Heart left ventricle (tissue), 16 donors: ENCODE measurements around the gene NEB. TPM values are rescaled to one million over a fixed set of nuclear protein-coding genes. Genes with fewer than 3 reads are reported as not detected.
"Not testable (repeated sequence)": the region's sequence is repeated elsewhere in the genome, so short reads cannot be mapped to it uniquely, and the experiment has no call there.

Experiments
- ATAC-seq, 4 donors: fragments of 200-7000 bp; cut with Tn5 transposase; one replicate each; pipeline ENCODE4 v1.9.1; 2020 to 2022; ENCODE audit warnings: moderate library complexity in 4 of 4, mild to moderate bottlenecking in 3 of 4, moderate number of reproducible peaks in 1 of 4
- DNase-seq, 5 donors: peaks; one replicate each; pipeline ENCODE4 v3.0.0-alpha.2; 2020
- H3K27ac ChIP-seq, 12 donors: fragments of 200-600 bp; sonication (generic) in 4 of 12; one replicate each; pipeline versions ENCODE4 v1.5.0 to v1.8.0; 2016 to 2022; ENCODE audit warnings: mild to moderate bottlenecking in 2 of 12
- H3K27me3 ChIP-seq, 9 donors: fragments of 200-600 bp; sonication (generic) in 2 of 9; one replicate each; pipeline versions ENCODE4 v1.5.1 to v1.8.0; 2016 to 2022; ENCODE audit warnings: mild to moderate bottlenecking in 3 of 9
- H3K36me3 ChIP-seq, 9 donors: fragments of 200-600 bp; sonication (generic) in 2 of 9; one replicate each; pipeline versions ENCODE4 v1.5.0 to v1.8.0; 2018 to 2022; ENCODE audit warnings: mild to moderate bottlenecking in 2 of 9
- H3K4me1 ChIP-seq, 12 donors: fragments of 200-600 bp; sonication (generic) in 4 of 12; one replicate each; pipeline versions ENCODE4 v1.5.0 to v1.8.0; 2016 to 2022; ENCODE audit warnings: mild to moderate bottlenecking in 3 of 12
- H3K4me3 ChIP-seq, 12 donors: fragments of 200-600 bp; sonication (generic) in 4 of 12; one replicate each; pipeline versions ENCODE4 v1.5.0 to v1.8.0; 2017 to 2022; ENCODE audit warnings: mild to moderate bottlenecking in 9 of 12, moderate library complexity in 4 of 12
- H3K9me3 ChIP-seq, 12 donors: fragments of 200-600 bp; sonication (generic) in 4 of 12; one replicate each; pipeline versions ENCODE4 v1.5.0 to v1.8.0; 2016 to 2022; ENCODE audit warnings: mild to moderate bottlenecking in 1 of 12
- POLR2A ChIP-seq, 2 donors: fragments of 450-650 bp; IDR thresholded peaks; one replicate each; pipeline ENCODE4 v1.6.1; 2017; ENCODE audit warnings: antibody characterized with exemption in 2 of 2, mild to moderate bottlenecking in 2 of 2, moderate library complexity in 2 of 2
- WGBS, 4 donors: extraction: QIAGEN DNeasy Blood & Tissue Kit in 2 of 4; methylation state at CpG; one replicate each; pipeline versions ENCODE4 v1.1.5 to v1.1.7; 2013 to 2018; 5-methylcytosine and 5-hydroxymethylcytosine counted together
- intact Hi-C, 10 donors: fragments of 100-400 bp; cut with DNase I; formaldehyde crosslinking; loops; one replicate each; pipeline versions ENCODE4 v1.11.1 to v1.14.2; 2022
- polyA plus RNA-seq, 2 donors: library from polyadenylated mRNA; stranded (reverse); fragments of 200-250 nt; gene quantifications; one replicate each; pipeline ENCODE4 v1.2.3, GENCODE V29; 2013
- total RNA-seq, 9 donors: library from RNA; depleted of rRNA in 2 of 9; stranded (reverse); fragments of >200 nt in 2 of 9; fragmentation: NEBNext Ultra II Directional in 3 of 9; extraction: Animal tissue kit (Norgen Biotek cat#: 25700) in 3 of 9; gene quantifications; one replicate each; pipeline versions ENCODE4 v1.1.0 to v1.2.4, GENCODE V29; 2016 to 2023
- TF ChIP-seq, protein P1 (sequence below), 12 donors: fragments of 200-600 bp; sonication (generic) in 4 of 12; IDR thresholded peaks; one replicate each; pipeline versions ENCODE4 v1.5.0 to v1.8.0; 2018 to 2022; ENCODE audit warnings: antibody characterized with exemption in 12 of 12, mild to moderate bottlenecking in 5 of 12
- donor health status: ischemic (EF 13 %, LVEDD 7.1; RV severe dilation, severe dysfunction).
- donor health status: healthy with polysubstance abuse.
- donor health status: DM: no; HTN: yes; CAD: no.
- donor health status: DM: no; HTN: no; CAD: no.
- donor health status: ischemic (EF 25% LVEDD 6.9; RV normal size, moderate dysfunction).
- donor health status: ischemic (EF 25% LVEDD 5.7; RV mildly dilated, moderate dysfunction).
- donor health status: healthy.
- donor health status: DM: yes; HTN: yes; CAD: no.
- donor health status: ischemic (EF 35%, LVEDD 5.7; RV mildly dilated, moderate dysfunction).
- donor health status: nonischemic (EF 11% LVEDD 7.7; RV severe dilation, severe dysfunction).
- donor health status: DM: yes; HTN: yes; CAD: no.
- donor health status: PGD.
- donor health status: ischemic (EF 29% LVEDD 5.4; RV normal size, mild dysfunction).
- donor health status: nonischemic (EF 23%, LVEDD 6.1; RV moderate dilation, normal function).

Gene NEB
- total and polyA plus RNA-seq, 11 donors = 0.43 to 23.9 (median 3.0) TPM

DNA sequence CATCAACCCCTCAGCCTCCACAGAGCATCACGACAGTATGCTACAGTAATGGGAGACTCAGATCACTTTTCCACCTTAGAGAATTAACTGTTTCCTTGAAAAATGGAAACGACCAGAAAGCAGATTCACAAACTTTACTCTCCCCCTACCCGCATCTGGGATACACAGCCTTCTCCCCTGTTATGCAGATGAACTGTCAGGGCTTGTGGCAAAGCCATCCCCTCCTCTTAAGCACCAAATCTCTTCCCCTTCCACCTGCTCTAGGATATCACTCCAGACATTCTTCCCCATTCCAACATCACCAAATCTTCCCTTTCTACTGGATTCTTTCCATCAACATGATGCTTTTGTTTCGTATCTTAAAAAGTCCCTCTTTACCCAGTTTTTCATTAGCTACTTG lies 26.4 kb downstream of the NEB start:
- Histone ChIP-seq H3K36me3 (no peaks in the 10 kb centered on the region), H3K4me1 (no peaks in the 10 kb centered on the region), H3K27ac (no peak overlapping the region), H3K9me3 (no peaks in the 10 kb centered on the region), H3K27me3 (no peaks in the 10 kb centered on the region), H3K4me3 (no peak overlapping the region)
- WGBS, 4 donors = 48 to 67% (median 52%) methylated on average over 4 of the region's 4 CpGs
- no peak for DNase-seq
- no peak for ATAC-seq
- TF ChIP-seq, protein P1, sequence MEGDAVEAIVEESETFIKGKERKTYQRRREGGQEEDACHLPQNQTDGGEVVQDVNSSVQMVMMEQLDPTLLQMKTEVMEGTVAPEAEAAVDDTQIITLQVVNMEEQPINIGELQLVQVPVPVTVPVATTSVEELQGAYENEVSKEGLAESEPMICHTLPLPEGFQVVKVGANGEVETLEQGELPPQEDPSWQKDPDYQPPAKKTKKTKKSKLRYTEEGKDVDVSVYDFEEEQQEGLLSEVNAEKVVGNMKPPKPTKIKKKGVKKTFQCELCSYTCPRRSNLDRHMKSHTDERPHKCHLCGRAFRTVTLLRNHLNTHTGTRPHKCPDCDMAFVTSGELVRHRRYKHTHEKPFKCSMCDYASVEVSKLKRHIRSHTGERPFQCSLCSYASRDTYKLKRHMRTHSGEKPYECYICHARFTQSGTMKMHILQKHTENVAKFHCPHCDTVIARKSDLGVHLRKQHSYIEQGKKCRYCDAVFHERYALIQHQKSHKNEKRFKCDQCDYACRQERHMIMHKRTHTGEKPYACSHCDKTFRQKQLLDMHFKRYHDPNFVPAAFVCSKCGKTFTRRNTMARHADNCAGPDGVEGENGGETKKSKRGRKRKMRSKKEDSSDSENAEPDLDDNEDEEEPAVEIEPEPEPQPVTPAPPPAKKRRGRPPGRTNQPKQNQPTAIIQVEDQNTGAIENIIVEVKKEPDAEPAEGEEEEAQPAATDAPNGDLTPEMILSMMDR (IDR thresholded peaks at IDR 0.05) = no peak
- no peak for TF ChIP-seq POLR2A (IDR thresholded peaks at IDR 0.05)
- intact Hi-C loops = no loop called here

DNA sequence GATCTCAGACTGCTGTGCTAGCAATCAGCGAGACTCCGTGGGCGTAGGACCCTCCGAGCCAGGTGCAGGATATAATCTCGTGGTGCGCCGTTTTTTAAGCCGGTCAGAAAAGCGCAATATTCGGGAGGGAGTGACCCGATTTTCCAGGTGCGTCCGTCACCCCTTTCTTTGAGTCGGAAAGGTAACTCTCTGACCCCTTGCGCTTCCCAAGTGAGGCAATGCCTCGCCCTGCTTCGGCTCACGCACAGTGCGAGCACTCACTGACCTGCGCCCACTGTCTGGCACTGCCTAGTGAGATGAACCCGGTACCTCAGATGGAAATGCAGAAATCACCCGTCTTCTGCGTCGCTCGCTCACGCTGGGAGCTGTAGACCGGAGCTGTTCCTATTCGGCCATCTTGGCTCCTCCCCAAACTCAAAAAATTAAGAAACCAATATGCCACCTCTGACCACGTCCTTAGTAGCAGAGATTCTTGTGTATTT lies 29.8 kb downstream of the NEB start:
- H3K36me3 ChIP-seq, ATAC-seq, H3K4me1 ChIP-seq, H3K27me3 ChIP-seq, intact Hi-C loops, H3K27ac ChIP-seq, H3K4me3 ChIP-seq, DNase-seq, H3K9me3 ChIP-seq: not testable (repeated sequence)
- 94 to 96% (median 94%) methylated on average over 26 to 29 of the region's 29 CpGs for WGBS, 4 donors

DNA sequence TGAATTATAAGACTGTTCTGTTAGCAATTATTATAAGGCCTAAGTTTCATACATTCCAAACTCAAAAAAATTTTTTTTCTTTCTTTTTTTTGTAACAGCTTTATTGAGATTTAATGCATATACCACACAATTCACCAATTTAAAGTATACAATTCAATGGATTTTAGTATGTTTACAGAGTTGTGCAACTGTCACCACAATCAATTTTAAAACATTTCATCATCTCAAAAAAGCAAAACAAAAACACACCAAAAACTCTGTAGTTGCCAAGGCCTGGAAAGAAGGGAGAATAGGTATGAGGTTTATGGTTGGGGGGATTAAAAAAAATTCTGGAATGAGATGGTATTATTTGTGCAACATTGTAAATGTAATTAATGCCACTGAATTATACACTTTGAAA lies 36.1 kb downstream of the NEB start:
- intact Hi-C loops, H3K4me3 ChIP-seq, H3K27ac ChIP-seq, H3K27me3 ChIP-seq, H3K9me3 ChIP-seq, DNase-seq, H3K4me1 ChIP-seq, H3K36me3 ChIP-seq, ATAC-seq: not testable (repeated sequence)

DNA sequence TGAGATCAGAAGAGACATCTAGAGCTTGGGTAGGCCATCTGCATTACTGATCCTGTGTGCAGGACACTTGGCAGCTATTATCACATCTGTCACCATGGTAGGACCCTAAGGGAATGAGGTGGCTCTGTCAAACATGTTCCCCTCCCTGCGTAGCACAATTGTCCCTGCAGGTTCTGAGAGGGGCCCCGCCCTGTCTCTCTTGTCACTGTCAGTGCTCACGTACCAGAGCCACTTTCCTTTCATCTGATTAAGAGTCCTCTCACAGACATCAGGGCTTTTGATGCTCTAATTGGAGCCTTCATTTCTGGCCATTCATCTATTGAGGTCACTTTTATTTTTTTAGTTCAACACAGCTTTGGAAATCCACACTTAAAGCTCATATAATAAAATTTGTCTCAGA lies 38.5 kb downstream of the NEB start:
- ATAC-seq = no peak
- H3K36me3 ChIP-seq = no peaks in the 10 kb centered on the region

DNA sequence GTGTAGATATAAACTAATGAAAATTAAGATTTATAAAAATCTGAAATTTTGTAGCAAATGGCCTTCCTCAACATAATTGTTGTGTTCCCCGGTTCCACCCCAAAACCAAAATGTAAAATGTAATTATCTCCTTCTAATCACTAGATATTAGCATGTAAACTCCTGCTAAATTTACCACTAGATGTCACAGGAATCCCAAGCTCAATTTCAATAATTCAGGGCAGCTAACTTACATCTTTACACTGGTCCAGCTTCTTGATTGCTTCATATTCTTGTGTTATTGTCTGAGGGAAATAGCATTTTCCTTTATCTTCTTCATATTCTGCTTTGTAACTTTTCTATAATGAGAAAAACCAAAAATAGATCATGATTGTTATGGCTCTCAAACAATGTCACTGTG lies 42.6 kb downstream of the NEB start:
- DNase-seq = no peak
- Histone ChIP-seq H3K4me3 (no peak overlapping the region), H3K27me3 (no peaks in the 10 kb centered on the region), H3K4me1 (no peaks in the 10 kb centered on the region), H3K27ac (no peak overlapping the region), H3K36me3 (no peaks in the 10 kb centered on the region), H3K9me3 (no peaks in the 10 kb centered on the region)
- ATAC-seq = no peak
- WGBS, 4 donors = 92 to 98% (median 96%) methylated on average over 1 of the region's 1 CpG
- intact Hi-C loops = no loop called here
- no peak for TF ChIP-seq POLR2A (IDR thresholded peaks at IDR 0.05)
- TF ChIP-seq, protein P1 (IDR thresholded peaks at IDR 0.05) = peak in 5 of 12 donors; percentile 7 to 40 (median 29)

More for the DNA sequence above, 38.5 kb downstream of the NEB start:
- intact Hi-C loops = no loop called here
- no peak for TF ChIP-seq POLR2A (IDR thresholded peaks at IDR 0.05)
- TF ChIP-seq, protein P1 (IDR thresholded peaks at IDR 0.05) = no peak
- whole genome bisulfite sequencing, 4 donors = 75 to 82% (median 81%) methylated on average over 3 of the region's 3 CpGs
- Histone ChIP-seq H3K27me3 (no peaks in the 10 kb centered on the region), H3K4me3 (no peak overlapping the region), H3K4me1 (no peaks in the 10 kb centered on the region), H3K27ac (no peak overlapping the region), H3K9me3 (no peaks in the 10 kb centered on the region)
- DNase-seq = no peak
